ENCODE measurements around the gene DPP6. TPM values are rescaled to one million over a fixed set of nuclear protein-coding genes. Genes with fewer than 3 reads are reported as not detected.

The DPP6 gene
- total RNA-seq, 4 donors from 2014 or later = 13.4 to 33.2 (median 26.8) TPM

DNA sequence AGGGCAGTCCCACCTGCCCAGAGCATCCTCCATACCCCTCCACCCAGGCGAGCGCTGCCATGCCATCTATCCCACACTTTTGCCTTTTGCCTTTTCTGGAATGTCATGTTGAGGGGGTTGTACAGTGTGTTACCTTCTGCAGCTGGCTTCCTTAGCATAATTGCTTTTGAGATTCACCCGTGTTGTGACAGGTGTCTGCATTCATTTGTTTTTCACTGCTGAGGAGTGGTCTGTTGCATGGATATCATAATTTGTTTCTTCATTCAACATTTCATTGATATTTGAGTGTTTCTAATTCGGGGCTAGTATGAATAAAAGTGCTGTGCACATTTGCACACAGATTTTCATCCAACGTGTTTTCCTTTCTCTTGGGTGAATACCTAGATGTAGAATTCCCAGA lies 596.8 kb downstream of the DPP6 start:
- no peaks in the 10 kb centered on the region for H3K4me1 ChIP-seq
- H3K27me3 ChIP-seq = no peaks in the 10 kb centered on the region
- no peak for DNase-seq (ENCODE audit: extremely low spot score)
- TF ChIP-seq POLR2AphosphoS5 (IDR thresholded peaks at IDR 0.05) (no peak), POLR2A (IDR thresholded peaks at IDR 0.05; ENCODE audit: low read depth) (no peak), EP300 (IDR thresholded peaks at IDR 0.05) (no peak)
- TF ChIP-seq, protein P1, sequence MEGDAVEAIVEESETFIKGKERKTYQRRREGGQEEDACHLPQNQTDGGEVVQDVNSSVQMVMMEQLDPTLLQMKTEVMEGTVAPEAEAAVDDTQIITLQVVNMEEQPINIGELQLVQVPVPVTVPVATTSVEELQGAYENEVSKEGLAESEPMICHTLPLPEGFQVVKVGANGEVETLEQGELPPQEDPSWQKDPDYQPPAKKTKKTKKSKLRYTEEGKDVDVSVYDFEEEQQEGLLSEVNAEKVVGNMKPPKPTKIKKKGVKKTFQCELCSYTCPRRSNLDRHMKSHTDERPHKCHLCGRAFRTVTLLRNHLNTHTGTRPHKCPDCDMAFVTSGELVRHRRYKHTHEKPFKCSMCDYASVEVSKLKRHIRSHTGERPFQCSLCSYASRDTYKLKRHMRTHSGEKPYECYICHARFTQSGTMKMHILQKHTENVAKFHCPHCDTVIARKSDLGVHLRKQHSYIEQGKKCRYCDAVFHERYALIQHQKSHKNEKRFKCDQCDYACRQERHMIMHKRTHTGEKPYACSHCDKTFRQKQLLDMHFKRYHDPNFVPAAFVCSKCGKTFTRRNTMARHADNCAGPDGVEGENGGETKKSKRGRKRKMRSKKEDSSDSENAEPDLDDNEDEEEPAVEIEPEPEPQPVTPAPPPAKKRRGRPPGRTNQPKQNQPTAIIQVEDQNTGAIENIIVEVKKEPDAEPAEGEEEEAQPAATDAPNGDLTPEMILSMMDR (IDR thresholded peaks at IDR 0.05) = no peak
- H3K4me3 ChIP-seq = no peak overlapping the region
- intact Hi-C loops (cut with DNase I) = no loop called here
- H3K36me3 ChIP-seq = no peaks in the 10 kb centered on the region
- H3K27ac ChIP-seq (replicated peaks in 1 of 4) = no peak overlapping the region
- WGBS = 80% methylated on average over 5 of the region's 5 CpGs
- H3K9me3 ChIP-seq = peaks cover 0 to 6% (median 0%) of the 10 kb centered on the region in 4 donors

DNA sequence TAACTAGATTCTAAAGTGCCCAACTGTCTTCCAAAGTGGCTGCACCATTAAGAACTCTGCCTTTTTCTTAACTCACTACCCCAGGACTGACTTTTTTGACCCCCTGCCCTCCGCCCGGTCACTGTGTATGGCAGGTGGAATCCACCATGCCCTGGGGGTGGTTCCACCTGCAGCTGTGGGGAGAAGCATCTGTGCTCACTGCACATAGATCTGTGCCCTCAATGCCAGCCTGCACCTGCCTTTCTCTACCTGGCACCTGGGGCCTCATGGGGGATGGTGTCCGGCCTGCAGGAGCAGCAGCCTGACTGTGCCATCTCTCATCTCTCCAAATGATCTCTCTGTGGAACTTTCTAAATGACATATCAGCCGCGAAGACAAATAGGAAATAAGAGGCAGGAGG lies 597.2 kb downstream of the DPP6 start:
- no peaks in the 10 kb centered on the region for H3K4me1 ChIP-seq
- H3K4me3 ChIP-seq = no peak overlapping the region
- no peak overlapping the region for H3K27ac ChIP-seq (replicated peaks in 1 of 4)
- TF ChIP-seq, protein P1 (IDR thresholded peaks at IDR 0.05) = no peak
- TF ChIP-seq POLR2AphosphoS5 (IDR thresholded peaks at IDR 0.05) = no peak
- peaks cover 0 to 6% (median 0%) of the 10 kb centered on the region in 4 donors for H3K9me3 ChIP-seq
- no peaks in the 10 kb centered on the region for H3K27me3 ChIP-seq
- peak; percentile 85 for DNase-seq (ENCODE audit: extremely low spot score)
- intact Hi-C loops (cut with DNase I) = no loop called here
- H3K36me3 ChIP-seq = no peaks in the 10 kb centered on the region
- WGBS = 81% methylated on average over 4 of the region's 5 CpGs

DNA sequence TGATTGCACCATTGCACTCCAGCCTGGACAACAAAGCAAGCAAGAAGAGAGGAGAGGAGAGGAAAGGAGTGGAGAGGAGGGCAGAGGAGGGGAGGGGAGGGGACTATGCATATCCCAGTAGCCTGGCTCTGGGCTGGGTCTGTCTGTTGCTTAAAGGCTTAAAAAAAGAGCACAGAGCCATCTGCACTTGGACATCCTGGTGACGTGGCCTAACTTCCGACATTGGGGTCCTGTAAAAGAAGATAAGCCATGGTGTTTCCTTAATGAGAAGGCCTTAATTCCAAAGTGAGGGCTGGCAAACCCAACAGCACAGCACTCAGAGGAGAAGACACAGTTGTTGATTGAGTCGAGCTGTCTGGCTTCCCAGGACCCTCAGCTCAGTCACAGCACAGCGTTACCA lies 598.1 kb downstream of the DPP6 start:
- no peak for DNase-seq (ENCODE audit: extremely low spot score)
- no peak overlapping the region for H3K27ac ChIP-seq (replicated peaks in 1 of 4)
- no peaks in the 10 kb centered on the region for H3K4me1 ChIP-seq
- no peak overlapping the region for H3K4me3 ChIP-seq
- peaks cover 0 to 6% (median 0%) of the 10 kb centered on the region in 4 donors for H3K9me3 ChIP-seq
- no peaks in the 10 kb centered on the region for H3K36me3 ChIP-seq
- intact Hi-C loops (cut with DNase I) = no loop called here
- no peaks in the 10 kb centered on the region for H3K27me3 ChIP-seq
- 70% methylated on average over 4 of the region's 4 CpGs for WGBS
- no peak for TF ChIP-seq POLR2AphosphoS5 (IDR thresholded peaks at IDR 0.05)
- TF ChIP-seq POLR2A (IDR thresholded peaks at IDR 0.05; ENCODE audit: low read depth) = no peak
- TF ChIP-seq, protein P1 (IDR thresholded peaks at IDR 0.05) = no peak
- TF ChIP-seq EP300 (IDR thresholded peaks at IDR 0.05) = no peak

DNA sequence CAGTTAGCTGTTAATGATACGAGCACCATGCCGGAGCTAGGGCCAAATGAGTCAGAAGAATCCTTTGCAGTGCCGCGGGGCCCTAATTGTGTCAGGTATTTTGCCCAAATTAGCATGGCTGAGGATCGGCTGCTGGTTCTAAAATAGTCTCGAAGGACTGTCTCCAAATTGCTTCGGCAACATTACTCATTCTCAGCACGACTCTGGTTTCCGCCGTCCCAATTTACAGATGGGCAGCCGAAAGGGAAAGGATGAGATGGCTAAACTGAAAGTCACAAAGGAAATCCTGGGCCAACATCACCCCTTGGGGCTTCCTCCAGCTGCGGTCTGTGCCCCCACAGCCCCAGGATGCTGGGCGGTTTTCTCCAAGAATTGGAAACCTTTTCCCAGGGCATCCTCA lies 599.3 kb downstream of the DPP6 start:
- WGBS = 90% methylated on average over 13 of the region's 13 CpGs

More for the DNA sequence above, 599.3 kb downstream of the DPP6 start:
- Histone ChIP-seq H3K27me3 (no peaks in the 10 kb centered on the region), H3K9me3 (peaks cover 0 to 6% (median 0%) of the 10 kb centered on the region in 4 donors), H3K4me3 (no peak overlapping the region), H3K27ac (replicated peaks in 1 of 4) (no peak overlapping the region), H3K36me3 (no peaks in the 10 kb centered on the region), H3K4me1 (no peaks in the 10 kb centered on the region)
- no peak for DNase-seq (ENCODE audit: extremely low spot score)
- TF ChIP-seq POLR2A (IDR thresholded peaks at IDR 0.05; ENCODE audit: low read depth) = no peak
- no peak for TF ChIP-seq POLR2AphosphoS5 (IDR thresholded peaks at IDR 0.05)
- TF ChIP-seq, protein P1 (IDR thresholded peaks at IDR 0.05) = no peak
- no peak for TF ChIP-seq EP300 (IDR thresholded peaks at IDR 0.05)
- intact Hi-C loops (cut with DNase I) = no loop called here
